GM12878 (cell line): ENCODE results near the gene GANAB. TPM values are rescaled to one million over a fixed set of nuclear protein-coding genes. Genes with fewer than 3 reads are reported as not detected.

Source experiments
- ETV6 ChIP-seq, 2 experiments: fragments of 450-650 bp in 1 of 2; IDR thresholded peaks in 1 of 2; conservative IDR thresholded peaks in 1 of 2; 2 replicates each; pipeline ENCODE4 v1.6.1; 2014; ENCODE audit warnings: antibody characterized with exemption in 1 of 2, borderline replicate concordance in 1 of 2, low read depth in 1 of 2, mild to moderate bottlenecking in 1 of 2, moderate library complexity in 1 of 2
- HDGF ChIP-seq: fragments of 450-650 bp; IDR thresholded peaks from 2 replicates; pipeline ENCODE4 v1.6.1; 2016; ENCODE audit warnings: antibody characterized with exemption
- IKZF2 ChIP-seq, 2 experiments: fragments of 450-650 bp; IDR thresholded peaks; 2 replicates each; pipeline ENCODE4 v1.6.1; 2017; ENCODE audit warnings: mild to moderate bottlenecking in 2 of 2, moderate library complexity in 2 of 2
- KDM1A ChIP-seq: fragments of 200-600 bp; sonication (generic); IDR thresholded peaks from 2 replicates; pipeline ENCODE4 v1.6.1; 2016; ENCODE audit warnings: borderline replicate concordance
- MEF2B ChIP-seq: fragments of 450-650 bp; IDR thresholded peaks from 2 replicates; pipeline ENCODE4 v1.6.1; 2018; ENCODE audit warnings: mild to moderate bottlenecking, moderate library complexity; ENCODE audit not compliant: partially characterized antibody, poor library complexity, severe bottlenecking
- MTA3 ChIP-seq: IDR thresholded peaks from 2 replicates; pipeline ENCODE4 v1.6.1; 2012; ENCODE audit warnings: low read length, inconsistent platforms, borderline replicate concordance
- NBN ChIP-seq: fragments of 450-650 bp; IDR thresholded peaks from 2 replicates; pipeline ENCODE4 v1.6.1; 2016
- NKRF ChIP-seq: fragments of 450-650 bp; conservative IDR thresholded peaks from 2 replicates; pipeline ENCODE4 v1.6.1; 2017; ENCODE audit warnings: mild to moderate bottlenecking, moderate library complexity
- PAX5 ChIP-seq: IDR thresholded peaks from 2 replicates; pipeline ENCODE4 v1.6.1; 2011; ENCODE audit warnings: low read depth, low read length, borderline replicate concordance
- PKNOX1 ChIP-seq: fragments of 450-650 bp; IDR thresholded peaks from 2 replicates; pipeline ENCODE4 v1.6.1; 2016; ENCODE audit warnings: mild to moderate bottlenecking
- RFX5 ChIP-seq: IDR thresholded peaks from 2 replicates; pipeline ENCODE4 v1.6.1; 2011; ENCODE audit warnings: low read depth, low read length, improper control_type of control experiment
- SIX5 ChIP-seq: IDR thresholded peaks from 2 replicates; pipeline ENCODE4 v1.6.1; 2011; ENCODE audit warnings: mild to moderate bottlenecking, low read depth, low read length, moderate library complexity; ENCODE audit not compliant: severe bottlenecking
- SP1 ChIP-seq: IDR thresholded peaks from one replicate; pipeline ENCODE4 v1.6.1; 2011; ENCODE audit warnings: low read depth, low read length
- STAT1 ChIP-seq: fragments of 450-650 bp; conservative IDR thresholded peaks from 2 replicates; pipeline ENCODE4 v1.6.1; 2014; ENCODE audit warnings: antibody characterized with exemption, mild to moderate bottlenecking
- TAF1 ChIP-seq: IDR thresholded peaks from 2 replicates; pipeline ENCODE4 v1.6.1; 2011; ENCODE audit warnings: mild to moderate bottlenecking, low read depth, low read length, borderline replicate concordance
- TCF3 ChIP-seq: IDR thresholded peaks from 2 replicates; pipeline ENCODE4 v1.6.1; 2012; ENCODE audit warnings: low read depth, mild to moderate bottlenecking, low read length, borderline replicate concordance; ENCODE audit not compliant: insufficient read depth
- ZBED1 ChIP-seq: IDR thresholded peaks from 2 replicates; pipeline ENCODE4 v1.6.1; 2016; ENCODE audit warnings: borderline replicate concordance
- ZNF592 ChIP-seq: fragments of 450-650 bp; IDR thresholded peaks from 2 replicates; pipeline ENCODE4 v1.6.1; 2017; ENCODE audit warnings: mild to moderate bottlenecking, moderate library complexity
- ZNF622 ChIP-seq: fragments of 450-650 bp; IDR thresholded peaks from 2 replicates; pipeline ENCODE4 v1.6.1; 2017; ENCODE audit warnings: mild to moderate bottlenecking, inconsistent platforms
- polyA plus RNA-seq, 11 experiments: library from polyadenylated mRNA; depleted of rRNA in 4 of 11; unstranded in 6 of 11; stranded (reverse) in 5 of 11; fragments of >200 nt; fragmentation: Nextera tagmentation in 4 of 11; fragmentation: Illumina TruSeq in 1 of 11; extraction: Ambion mirVana in 4 of 11; extraction: Trizol in 1 of 11; gene quantifications; 1 replicate in 1 of 11; 2 replicates in 10 of 11; pipeline versions ENCODE4 v1.2.1 to v1.2.3, GENCODE V29; 2011 to 2016; ENCODE audit warnings: inconsistent platforms in 2 of 11, missing spikeins in 2 of 11, low read depth in 1 of 11
- total RNA-seq, 4 experiments: library from RNA; depleted of rRNA in 3 of 4; stranded (reverse); fragments of >200 nt in 3 of 4; fragmentation: Illumina TruSeq in 1 of 4; extraction: Trizol in 1 of 4; gene quantifications; 2 replicates each; pipeline versions ENCODE4 v1.2.1 to v1.2.3, GENCODE V29; 2013 to 2021
- TF ChIP-seq, protein P1 (sequence below): IDR thresholded peaks from 2 replicates; pipeline ENCODE4 v1.6.1; 2012; ENCODE audit warnings: mild to moderate bottlenecking, low read depth, low read length

The GANAB gene
- total and polyA plus RNA-seq, 10 of the 15 experiments (the other 5 are each of a cell fraction or from before 2014, with no cell fraction given), result 4.5 to 175 (median 102) TPM

GRCh38 chr11:62611705-62612365 lies 34.6 kb downstream of the GANAB start (continued):
- no peak for TF ChIP-seq ZNF592
- TF ChIP-seq NBN, result peak; percentile 74; the same call in 1 of the 2 replicates
- TF ChIP-seq ETV6 (conservative IDR thresholded peaks at IDR 0.05 in 1 of 2, IDR thresholded peaks at IDR 0.05 in 1 of 2; ENCODE audit: borderline replicate concordance in 1 of 2, low read depth in 1 of 2), result no peak
- peak; percentile 35 for TF ChIP-seq MEF2B
- peak; percentile 80 for TF ChIP-seq PKNOX1
- TF ChIP-seq IKZF2 (IDR thresholded peaks at IDR 0.05), result peak; percentile 53 to 61
- TF ChIP-seq, protein P1, sequence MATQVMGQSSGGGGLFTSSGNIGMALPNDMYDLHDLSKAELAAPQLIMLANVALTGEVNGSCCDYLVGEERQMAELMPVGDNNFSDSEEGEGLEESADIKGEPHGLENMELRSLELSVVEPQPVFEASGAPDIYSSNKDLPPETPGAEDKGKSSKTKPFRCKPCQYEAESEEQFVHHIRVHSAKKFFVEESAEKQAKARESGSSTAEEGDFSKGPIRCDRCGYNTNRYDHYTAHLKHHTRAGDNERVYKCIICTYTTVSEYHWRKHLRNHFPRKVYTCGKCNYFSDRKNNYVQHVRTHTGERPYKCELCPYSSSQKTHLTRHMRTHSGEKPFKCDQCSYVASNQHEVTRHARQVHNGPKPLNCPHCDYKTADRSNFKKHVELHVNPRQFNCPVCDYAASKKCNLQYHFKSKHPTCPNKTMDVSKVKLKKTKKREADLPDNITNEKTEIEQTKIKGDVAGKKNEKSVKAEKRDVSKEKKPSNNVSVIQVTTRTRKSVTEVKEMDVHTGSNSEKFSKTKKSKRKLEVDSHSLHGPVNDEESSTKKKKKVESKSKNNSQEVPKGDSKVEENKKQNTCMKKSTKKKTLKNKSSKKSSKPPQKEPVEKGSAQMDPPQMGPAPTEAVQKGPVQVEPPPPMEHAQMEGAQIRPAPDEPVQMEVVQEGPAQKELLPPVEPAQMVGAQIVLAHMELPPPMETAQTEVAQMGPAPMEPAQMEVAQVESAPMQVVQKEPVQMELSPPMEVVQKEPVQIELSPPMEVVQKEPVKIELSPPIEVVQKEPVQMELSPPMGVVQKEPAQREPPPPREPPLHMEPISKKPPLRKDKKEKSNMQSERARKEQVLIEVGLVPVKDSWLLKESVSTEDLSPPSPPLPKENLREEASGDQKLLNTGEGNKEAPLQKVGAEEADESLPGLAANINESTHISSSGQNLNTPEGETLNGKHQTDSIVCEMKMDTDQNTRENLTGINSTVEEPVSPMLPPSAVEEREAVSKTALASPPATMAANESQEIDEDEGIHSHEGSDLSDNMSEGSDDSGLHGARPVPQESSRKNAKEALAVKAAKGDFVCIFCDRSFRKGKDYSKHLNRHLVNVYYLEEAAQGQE, result no peak
- TF ChIP-seq PAX5, result no peak
- TF ChIP-seq HDGF, result peak; percentile 64; the same call in 1 of the 2 replicates
- TF ChIP-seq SP1, result no peak
- no peak for TF ChIP-seq TCF3
- TF ChIP-seq RFX5, result no peak
- TF ChIP-seq ZBED1, result no peak
- no peak for TF ChIP-seq NKRF
- TF ChIP-seq ZNF622, result no peak
- TF ChIP-seq TAF1, result no peak
- TF ChIP-seq KDM1A, result no peak
- TF ChIP-seq STAT1, result no peak
- TF ChIP-seq MTA3, result no peak; the same call in 1 of the 2 replicates
- TF ChIP-seq SIX5, result no peak
